DOHH2 (cell line): ENCODE data around the gene CRYZL1.

Experiments
- H3F3A ChIP-seq: fragments of 200-600 bp; sonication (generic), shearing (Covaris generic); 2 replicates; pipeline ENCODE4 v1.6.0; 2016; ENCODE audit warnings: antibody characterized with exemption, mild to moderate bottlenecking; ENCODE audit not compliant: control insufficient read depth, insufficient read depth
- H3K27ac ChIP-seq: fragments of 200-600 bp; sonication (generic); 2 replicates; pipeline ENCODE4 v1.5.1; 2014; ENCODE audit warnings: low read depth, mild to moderate bottlenecking, low read length, moderate library complexity
- H3K27me3 ChIP-seq: fragments of 200-600 bp; sonication (generic); 2 replicates; pipeline ENCODE4 v1.6.1; 2014; ENCODE audit warnings: mild to moderate bottlenecking, low read length, mixed read lengths; ENCODE audit not compliant: control insufficient read depth
- H3K36me3 ChIP-seq: fragments of 200-600 bp; sonication (generic); 2 replicates; pipeline ENCODE4 v1.6.1; 2014; ENCODE audit warnings: mild to moderate bottlenecking, low read length, moderate library complexity, mixed read lengths; ENCODE audit not compliant: control insufficient read depth
- H3K4me1 ChIP-seq: fragments of 200-600 bp; sonication (generic); 2 replicates; pipeline ENCODE4 v1.6.1; 2014; ENCODE audit warnings: mild to moderate bottlenecking, low read length, mixed read lengths; ENCODE audit not compliant: control insufficient read depth
- H3K4me2 ChIP-seq: fragments of 200-600 bp; sonication (generic); 2 replicates; pipeline ENCODE4 v1.6.0; 2014; ENCODE audit warnings: mild to moderate bottlenecking, low read length, moderate library complexity
- H3K4me3 ChIP-seq: fragments of 200-600 bp; sonication (generic); 2 replicates; pipeline ENCODE4 v1.5.1; 2014; ENCODE audit warnings: mild to moderate bottlenecking, low read length, mixed read lengths
- H3K79me2 ChIP-seq: fragments of 200-600 bp; sonication (generic); 2 replicates; pipeline ENCODE4 v1.6.1; 2014; ENCODE audit warnings: mild to moderate bottlenecking, low read length, mixed read lengths; ENCODE audit not compliant: control insufficient read depth
- H3K9me2 ChIP-seq: fragments of 200-600 bp; sonication (generic); replicated peaks from 2 replicates; pipeline ENCODE4 v1.6.1; 2014; ENCODE audit warnings: mild to moderate bottlenecking, low read length, mixed read lengths; ENCODE audit not compliant: control insufficient read depth
- H3K9me3 ChIP-seq: fragments of 200-600 bp; sonication (generic); 2 replicates; pipeline ENCODE4 v1.6.1; 2014; ENCODE audit warnings: antibody characterized with exemption, low read length, mixed read lengths; ENCODE audit not compliant: control insufficient read depth, insufficient read depth
- H4K20me1 ChIP-seq: fragments of 200-600 bp; sonication (generic); 2 replicates; pipeline ENCODE4 v1.6.0; 2014; ENCODE audit warnings: low read depth, mild to moderate bottlenecking, antibody characterized with exemption, low read length, moderate library complexity; ENCODE audit not compliant: control insufficient read depth, insufficient read depth
- EZH2phosphoT487 ChIP-seq: fragments of 200-600 bp; sonication (generic); IDR thresholded peaks from 2 replicates; pipeline ENCODE4 v1.6.1; 2017; ENCODE audit warnings: borderline replicate concordance, mild to moderate bottlenecking, antibody characterized with exemption, low read length, moderate library complexity, mixed read lengths
- TF ChIP-seq, protein P1 (sequence below): fragments of 200-600 bp; sonication (generic); IDR thresholded peaks from one replicate; pipeline ENCODE4 v1.5.1; 2014; ENCODE audit warnings: antibody characterized with exemption, mild to moderate bottlenecking, low read depth, low read length; ENCODE audit not compliant: poor library complexity, severe bottlenecking

CRYZL1 gene

DNA sequence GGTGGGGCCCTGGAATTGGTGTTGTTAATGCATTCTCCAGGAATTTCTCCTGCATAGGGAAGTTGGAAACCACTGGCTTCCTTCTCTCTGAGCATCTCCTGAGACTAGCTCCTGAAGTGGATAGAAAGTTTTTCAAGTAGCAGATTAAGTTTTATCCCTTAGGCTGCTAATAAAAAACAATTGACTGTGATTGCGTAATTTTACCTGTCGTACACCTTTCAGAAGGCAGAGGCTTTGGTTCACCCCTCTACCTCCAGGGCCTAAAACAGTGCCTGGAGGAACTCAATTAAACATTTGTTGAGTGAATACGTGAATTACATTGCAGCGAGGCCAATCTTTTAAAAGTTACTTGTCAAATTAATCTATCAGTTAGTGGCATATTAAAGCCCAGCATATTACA lies 4.2 kb upstream of the CRYZL1 start:
- peaks cover 61% of the 10 kb centered on the region for H3K79me2 ChIP-seq
- H3K4me3 ChIP-seq: no peak overlapping the region
- no peaks in the 10 kb centered on the region for H3K9me2 ChIP-seq
- no peak overlapping the region for H3K27ac ChIP-seq
- 0 out of 2 replicates have a peak, but pooled peaks cover under 1% of the 10 kb centered on the region for H4K20me1 ChIP-seq
- no peak for TF ChIP-seq EZH2phosphoT487
- TF ChIP-seq, protein P1, sequence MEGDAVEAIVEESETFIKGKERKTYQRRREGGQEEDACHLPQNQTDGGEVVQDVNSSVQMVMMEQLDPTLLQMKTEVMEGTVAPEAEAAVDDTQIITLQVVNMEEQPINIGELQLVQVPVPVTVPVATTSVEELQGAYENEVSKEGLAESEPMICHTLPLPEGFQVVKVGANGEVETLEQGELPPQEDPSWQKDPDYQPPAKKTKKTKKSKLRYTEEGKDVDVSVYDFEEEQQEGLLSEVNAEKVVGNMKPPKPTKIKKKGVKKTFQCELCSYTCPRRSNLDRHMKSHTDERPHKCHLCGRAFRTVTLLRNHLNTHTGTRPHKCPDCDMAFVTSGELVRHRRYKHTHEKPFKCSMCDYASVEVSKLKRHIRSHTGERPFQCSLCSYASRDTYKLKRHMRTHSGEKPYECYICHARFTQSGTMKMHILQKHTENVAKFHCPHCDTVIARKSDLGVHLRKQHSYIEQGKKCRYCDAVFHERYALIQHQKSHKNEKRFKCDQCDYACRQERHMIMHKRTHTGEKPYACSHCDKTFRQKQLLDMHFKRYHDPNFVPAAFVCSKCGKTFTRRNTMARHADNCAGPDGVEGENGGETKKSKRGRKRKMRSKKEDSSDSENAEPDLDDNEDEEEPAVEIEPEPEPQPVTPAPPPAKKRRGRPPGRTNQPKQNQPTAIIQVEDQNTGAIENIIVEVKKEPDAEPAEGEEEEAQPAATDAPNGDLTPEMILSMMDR: no peak
- H3K4me2 ChIP-seq: no peak overlapping the region
- no peaks in the 10 kb centered on the region for H3K9me3 ChIP-seq
- peaks cover 5% of the 10 kb centered on the region for H3K27me3 ChIP-seq
- peaks cover 8% of the 10 kb centered on the region for H3K4me1 ChIP-seq
- no peaks in the 10 kb centered on the region for H3F3A ChIP-seq
- no peaks in the 10 kb centered on the region for H3K36me3 ChIP-seq

DNA sequence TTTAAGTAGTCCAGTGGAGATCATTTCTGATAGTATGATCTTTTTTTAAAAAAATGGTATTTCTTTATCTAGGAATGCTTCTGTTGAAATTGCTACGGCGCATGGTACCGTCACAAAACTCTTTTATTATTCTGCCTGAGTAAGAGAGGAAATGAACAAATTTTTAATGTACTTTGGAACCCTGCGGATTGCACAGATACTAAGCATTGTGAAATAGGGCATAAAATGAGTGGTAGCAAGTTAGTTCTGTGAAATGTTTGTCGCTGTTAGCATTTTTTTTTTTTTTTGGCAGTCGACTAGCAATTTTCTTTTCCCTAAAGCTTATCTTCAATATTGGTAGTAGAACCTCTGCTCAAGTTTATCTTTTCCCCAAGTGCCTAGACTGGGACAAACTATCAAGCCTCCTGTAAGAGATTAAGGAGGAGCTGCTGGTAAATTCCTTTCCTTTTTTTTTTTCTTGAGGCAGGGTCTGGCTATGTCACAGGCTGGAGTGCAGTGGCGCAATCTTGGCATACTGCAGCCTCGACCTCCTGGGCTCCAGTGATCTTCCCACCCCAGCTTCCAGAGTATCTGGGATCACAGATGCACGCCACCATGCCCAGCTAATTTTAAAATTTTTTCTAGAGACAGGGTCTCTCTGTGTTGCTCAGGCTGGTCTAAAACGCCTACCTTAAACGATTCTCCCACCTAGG lies 3.0 kb upstream of the CRYZL1 start:
- Histone ChIP-seq H3K79me2 (peaks cover 72% of the 10 kb centered on the region), H3K4me2 (no peak overlapping the region), H3K9me2 (no peaks in the 10 kb centered on the region), H3K27me3 (peaks cover 5% of the 10 kb centered on the region), H3K4me3 (no peak overlapping the region), H3K27ac (no peak overlapping the region), H3F3A (peaks cover 4% of the 10 kb centered on the region; the same call in 1 of the 2 replicates), H4K20me1 (no peaks in the 10 kb centered on the region), H3K9me3 (no peaks in the 10 kb centered on the region), H3K4me1 (peaks cover 15% of the 10 kb centered on the region), H3K36me3 (no peaks in the 10 kb centered on the region)
- TF ChIP-seq EZH2phosphoT487: no peak
- TF ChIP-seq, protein P1: no peak

DNA sequence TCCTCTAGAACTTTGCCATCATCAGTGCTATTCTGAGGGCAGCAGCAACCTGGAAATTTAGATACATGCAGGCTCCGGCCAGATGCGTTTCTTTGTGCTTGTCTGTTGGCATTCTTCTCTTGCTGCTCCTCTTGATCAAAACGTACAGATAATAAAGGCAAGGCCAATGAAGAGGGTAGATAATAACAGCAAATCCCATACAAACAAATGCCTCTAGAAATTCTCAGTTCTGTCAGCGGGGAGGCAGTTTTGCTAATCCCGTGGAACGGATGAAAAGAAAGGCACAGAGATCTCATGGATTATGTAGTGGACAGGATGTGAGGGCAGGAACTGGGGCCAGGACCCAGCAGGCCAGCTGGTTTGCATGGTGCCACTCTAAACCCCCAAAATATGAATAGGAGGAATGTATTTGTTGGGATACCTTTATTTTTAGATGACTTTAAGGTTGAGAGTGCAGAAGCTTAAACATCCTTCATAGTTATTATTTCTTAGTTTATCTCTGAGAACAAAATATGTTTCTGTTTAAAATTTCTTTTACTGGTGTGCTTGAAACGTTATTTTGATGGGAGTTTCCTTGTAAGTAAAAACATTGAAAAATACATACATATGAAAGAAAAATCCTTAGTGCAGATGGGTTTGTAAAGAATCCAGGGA lies 2.2 kb upstream of the CRYZL1 start:
- Histone ChIP-seq H3K4me2 (peak overlapping the region; percentile 96), H3K79me2 (peaks cover 71% of the 10 kb centered on the region), H3K36me3 (no peaks in the 10 kb centered on the region), H3F3A (peaks cover 4% of the 10 kb centered on the region; the same call in 1 of the 2 replicates), H3K4me3 (peak overlapping the region; percentile 73), H3K27ac (no peak overlapping the region), H3K27me3 (peaks cover 5% of the 10 kb centered on the region), H3K4me1 (peaks cover 15% of the 10 kb centered on the region), H4K20me1 (no peaks in the 10 kb centered on the region), H3K9me2 (no peaks in the 10 kb centered on the region), H3K9me3 (no peaks in the 10 kb centered on the region)
- TF ChIP-seq, protein P1: no peak
- TF ChIP-seq EZH2phosphoT487: no peak
